Inferior parietal cortex (tissue), 1 donor: Measurements from ENCODE around the gene CFAP46.

Source experiments
- DNase-seq: peaks from one replicate; pipeline ENCODE4 v3.0.0-alpha.2; 2016; ENCODE audit errors: extremely low spot score

CFAP46 gene

DNA sequence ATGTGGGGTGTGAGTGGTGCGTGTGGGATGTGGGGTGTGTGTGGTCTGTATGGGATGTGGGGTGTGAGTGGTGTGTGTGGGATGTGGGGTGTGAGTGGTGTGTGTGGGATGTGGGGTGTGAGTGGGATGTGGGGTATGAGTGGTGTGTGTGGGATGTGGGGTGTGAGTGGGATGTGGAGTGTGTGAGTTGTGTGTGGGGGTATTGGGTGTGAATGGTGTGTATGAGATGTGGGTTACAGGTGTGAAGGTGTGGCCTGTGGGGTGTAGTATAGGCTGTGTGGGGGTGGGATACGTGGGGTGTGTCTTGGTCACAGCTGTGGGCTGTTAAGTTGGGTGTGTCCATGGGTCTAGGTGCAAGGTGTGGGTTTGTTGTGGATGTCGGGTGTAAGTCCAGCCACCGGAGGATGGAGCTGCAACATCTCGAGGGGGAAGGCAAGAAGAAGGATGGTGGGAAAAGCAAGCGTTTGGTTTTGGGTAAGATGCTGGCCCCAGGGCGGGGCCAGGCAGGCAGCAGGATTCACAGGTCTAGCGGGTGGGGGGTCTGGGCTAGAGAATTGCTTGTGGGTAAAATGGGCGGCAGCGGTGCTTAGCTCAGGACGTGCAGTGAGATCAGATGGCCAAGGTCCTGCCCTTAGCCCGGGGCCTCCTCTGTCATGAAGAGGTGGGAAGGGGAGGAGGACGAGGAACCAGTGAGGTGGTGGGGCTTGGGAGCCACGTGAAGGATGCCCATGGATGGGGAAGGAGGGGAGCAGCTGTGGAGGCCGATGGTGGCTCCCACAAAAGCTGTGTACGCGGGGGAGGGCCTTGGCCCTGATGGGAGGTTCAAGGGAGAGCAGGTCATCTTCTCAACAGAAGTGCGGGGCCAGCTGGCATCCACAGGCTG, 60.1 kb downstream of the CFAP46 start:
- DNase-seq: no peak

DNA sequence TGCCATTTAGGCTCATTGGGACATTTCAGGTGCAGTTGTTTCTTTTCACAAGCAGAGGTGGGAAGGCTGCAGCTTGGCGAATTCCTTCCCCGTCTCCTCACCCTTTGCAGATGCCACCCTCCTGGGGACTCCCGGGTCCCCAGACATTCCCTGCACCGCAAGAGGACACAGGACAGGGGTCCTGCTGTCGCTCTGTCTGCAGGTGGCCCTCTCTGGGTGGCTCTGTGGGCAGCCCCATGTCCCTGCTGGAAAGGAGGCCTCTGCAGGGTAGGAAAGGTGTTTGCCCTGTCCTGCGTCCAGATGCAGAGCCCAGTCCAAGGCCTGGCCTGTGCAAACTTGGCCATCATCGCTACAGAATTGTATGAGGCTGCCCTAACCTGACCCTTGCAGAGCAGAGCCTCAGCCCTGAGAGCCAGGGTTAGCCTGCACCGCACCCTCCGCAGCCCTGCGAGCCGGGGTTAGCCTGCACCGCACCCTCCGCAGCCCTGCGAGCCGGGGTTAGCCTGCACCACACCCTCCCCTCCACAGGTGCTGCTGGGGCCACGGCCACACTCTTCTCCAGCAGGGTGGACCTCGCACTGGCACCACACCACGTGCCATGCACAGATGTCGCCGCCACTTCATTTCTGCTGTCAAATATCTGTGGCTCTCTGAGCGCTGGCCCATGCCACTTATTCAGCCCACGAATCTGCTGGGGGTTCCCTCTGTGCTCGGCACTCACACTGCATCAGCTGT, 61.0 kb downstream of the CFAP46 start:
- DNase-seq: no peak

DNA sequence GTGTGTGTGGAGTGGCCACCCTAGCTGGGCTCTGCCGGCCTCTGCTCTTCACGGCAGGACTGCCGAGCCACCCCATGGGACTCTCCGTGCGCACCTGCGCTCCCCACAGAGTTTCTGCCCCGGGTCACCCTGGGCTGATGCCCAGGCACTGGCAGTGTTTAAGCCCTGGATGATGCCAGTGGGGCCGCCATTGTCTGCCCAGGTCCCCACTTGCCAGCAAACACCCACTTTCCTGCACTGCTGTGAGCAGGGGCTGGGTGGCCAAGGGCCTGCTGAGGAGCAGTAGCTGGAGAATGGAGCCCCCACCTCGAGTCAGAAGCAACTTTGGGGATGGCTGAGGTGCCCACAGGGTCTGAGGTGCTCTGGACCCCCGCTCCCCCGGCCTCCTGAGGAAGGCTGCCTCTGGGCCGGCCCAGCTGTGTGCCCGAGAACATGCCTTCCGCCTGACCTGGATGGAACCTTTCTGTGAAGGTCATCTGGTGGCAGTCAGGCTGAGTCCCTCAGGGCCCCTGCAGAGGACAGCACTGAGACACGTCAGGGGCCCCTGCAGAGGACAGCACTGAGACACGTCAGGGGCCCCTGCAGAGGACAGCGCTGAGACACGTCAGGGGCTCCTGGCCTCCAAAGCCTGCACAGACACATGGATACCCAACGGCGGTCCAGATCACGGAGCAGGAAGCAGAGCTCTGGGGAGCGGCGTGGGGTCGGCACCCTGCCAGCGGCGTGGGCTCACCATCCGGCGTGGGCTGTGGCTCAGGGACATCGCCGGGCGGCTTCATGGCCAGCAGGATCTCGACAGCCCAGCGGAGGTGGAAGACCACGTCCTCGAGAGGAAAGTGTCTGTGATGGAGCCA, 62.0 kb downstream of the CFAP46 start:
- no peak for DNase-seq

DNA sequence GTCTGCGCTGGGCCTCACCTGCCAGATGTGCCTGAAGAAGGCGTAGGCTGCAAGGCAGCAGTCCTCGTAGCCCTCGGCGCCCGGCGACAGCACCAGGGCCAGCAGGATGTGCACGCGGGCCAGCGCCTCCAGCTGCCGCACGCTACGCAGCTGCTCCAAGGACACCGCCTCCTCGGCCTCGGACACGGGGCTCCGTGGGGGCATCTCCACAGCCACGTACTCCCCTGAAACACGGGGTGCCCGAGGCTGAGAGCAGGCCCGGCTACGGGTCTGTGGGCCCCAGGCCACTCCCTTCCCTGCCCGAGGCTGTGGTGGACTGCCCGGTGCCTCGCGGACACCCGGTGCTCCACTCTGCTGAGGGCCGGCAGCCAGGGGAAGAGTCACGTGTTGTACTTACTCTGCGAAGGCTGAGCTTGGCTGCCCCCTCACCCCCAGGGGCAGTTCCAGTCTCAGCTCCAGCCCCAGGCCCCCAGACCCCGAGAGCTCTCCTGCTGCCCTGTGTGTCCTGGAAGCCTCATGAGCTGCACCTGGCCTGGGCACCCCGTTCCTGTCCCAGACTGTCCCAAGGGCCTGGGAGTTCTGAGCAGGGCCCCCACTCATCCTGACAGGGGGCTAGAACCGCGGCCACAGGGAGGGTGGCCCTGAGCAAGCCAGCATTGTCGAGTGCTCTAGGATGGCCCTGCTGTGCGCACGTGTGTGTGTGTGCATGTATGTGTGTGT, 62.8 kb downstream of the CFAP46 start:
- DNase-seq: no peak

DNA sequence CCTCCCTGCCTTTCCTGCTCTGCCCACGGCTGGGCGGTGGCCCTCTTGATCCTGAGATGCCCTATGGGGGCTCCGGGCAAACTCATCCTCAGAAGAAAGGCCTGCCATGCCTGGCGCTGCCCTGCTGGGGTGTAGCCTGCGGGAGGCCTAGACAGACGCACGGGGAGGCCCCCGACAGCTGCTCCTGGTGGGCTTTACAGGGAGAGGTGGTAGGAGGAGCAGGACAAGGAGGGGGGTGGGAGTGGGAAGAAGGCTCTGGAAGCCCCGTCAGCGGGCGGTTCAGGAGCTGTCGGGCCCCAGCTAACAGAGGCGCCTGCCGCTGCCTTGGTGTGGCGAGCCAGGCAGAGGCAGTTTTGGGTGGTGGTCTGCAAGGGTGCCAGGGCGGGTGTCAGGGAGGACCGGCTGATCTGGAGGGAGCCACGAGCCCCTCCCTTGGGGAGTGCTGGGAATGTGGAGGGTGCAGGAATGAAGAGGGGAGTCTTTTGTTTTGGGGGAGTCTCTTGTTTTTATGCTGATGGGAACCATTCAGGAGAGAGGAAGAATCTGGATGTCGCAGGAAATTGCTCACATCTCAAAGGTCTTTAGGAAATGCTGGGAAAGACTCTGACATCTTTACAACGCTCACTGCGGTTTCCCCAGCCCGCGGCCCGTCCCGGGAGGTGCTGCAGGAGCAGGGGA, 63.5 kb downstream of the CFAP46 start:
- no peak for DNase-seq

DNA sequence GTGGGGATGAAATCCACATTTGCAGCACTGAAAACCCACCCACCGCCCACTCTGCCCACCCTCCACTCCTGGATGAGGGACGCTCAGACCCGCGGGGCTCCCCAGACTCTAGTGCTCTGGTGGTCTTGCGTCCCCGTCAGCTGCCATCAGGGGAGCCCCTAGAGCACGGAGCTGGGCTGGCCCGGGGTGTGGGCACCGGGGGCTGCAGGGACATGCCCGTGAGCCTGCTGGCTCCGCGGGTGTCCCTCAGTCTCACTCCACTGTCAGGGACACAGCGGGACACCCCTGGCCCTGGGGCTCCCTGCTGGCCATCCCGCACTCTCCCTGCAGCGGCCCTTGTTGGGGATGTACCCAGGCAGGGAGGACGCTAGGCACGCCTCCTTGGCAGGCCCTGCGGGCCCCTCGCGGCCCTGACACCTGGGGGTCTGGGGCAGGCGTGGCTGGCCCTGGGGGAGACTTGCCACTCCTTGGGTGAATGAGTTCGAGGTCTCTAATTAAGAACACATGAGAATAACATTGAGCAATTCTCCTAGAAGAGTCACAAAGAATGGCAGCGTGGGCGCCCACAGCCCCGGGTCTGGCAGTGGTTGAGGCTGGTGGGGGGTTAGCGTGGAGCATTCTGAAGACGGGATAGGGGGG, 64.2 kb downstream of the CFAP46 start:
- DNase-seq: no peak

DNA sequence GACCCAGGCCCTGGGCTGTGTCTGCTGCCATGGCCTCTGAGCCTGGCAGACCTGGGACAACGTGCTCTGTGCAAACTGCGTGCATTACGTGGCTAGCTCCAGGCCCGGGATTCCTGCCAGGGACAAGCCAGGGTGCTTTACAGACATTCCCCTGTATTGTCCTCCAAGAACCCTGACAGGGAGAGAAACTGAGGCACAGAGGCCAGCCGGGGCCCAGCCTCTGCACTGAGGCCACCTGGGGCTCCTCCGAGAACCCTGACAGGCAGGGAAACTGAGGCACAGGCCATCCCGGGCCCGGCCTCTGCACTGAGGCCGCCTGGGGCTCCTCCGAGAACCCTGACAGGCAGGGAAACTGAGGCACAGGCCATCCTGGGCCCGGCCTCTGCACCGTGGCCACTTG, 64.9 kb downstream of the CFAP46 start:
- DNase-seq: no peak

DNA sequence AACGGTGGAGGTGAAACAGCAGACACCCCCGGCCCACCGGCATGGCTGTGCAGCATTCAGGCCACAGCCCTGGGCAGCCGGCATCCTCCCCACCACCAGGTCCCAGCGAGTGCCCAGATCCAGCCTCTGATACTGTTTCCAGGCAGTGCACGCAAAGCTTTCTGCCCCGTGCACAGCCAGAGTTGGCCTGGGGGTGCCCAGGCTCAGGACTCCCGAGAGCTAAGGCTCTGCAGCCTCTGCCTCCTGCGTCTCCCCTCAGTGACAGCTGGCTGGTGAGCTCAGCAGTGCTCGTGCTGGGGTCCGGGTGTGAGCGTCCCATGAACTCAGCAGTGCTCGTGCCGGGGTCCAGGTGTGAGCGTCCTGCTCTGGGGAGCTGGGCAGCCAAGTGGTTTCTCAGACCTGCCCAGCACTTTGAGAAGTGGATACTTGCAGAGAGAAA, 65.4 kb downstream of the CFAP46 start:
- DNase-seq: no peak

DNA sequence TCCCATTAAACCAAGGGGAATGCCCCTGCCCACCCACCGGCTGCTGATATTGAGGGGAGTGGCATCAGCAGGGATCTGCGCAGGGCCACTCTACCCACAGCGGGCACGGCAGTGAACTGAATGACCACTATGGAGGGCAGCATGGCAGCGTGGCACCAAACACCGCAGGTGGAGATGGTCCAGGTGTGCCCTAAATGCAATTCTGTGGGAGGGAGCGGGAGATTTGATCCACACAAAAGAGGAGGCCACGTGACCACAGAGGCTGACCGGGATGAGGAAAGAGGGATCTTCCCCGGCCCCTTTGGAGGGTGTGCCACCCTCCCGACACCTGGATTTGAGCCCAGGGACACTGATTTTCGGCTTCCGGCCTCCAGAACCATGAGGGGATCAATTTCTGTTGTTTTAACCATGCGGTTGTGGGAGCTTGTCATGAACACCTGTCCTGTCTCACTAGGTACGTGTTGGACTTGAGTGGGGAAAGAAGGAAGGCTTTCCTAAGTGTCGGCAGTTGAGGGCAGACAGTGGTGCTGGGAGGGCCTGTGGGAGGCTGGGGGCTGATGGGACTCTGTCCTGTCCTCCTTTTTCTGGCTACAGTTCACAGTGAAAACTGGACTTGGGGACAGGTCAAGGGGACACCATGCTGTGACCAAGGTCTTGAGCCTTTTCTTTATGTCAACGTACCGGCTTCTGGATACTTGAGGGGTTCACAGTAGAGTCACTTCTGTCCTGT, 66.1 kb downstream of the CFAP46 start:
- DNase-seq: no peak

DNA sequence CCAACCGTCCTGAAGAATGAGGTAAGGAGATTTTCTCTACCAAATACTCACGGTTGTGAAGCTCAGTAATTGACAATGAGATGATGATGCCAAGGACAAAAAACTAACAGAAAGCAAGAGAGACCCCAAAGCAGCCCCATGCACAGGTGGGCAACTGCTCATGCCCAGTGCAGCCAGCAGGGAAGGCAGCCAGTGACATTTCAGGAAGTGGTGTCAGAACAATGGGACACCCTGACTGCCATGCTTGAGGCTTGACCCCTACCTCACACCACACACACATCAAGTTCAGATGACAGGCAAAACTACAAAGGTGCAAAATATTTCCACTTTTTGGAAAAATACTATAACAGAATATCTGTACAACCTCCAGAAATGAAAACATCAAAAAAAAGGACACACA, 66.9 kb downstream of the CFAP46 start:
- DNase-seq: no peak

DNA sequence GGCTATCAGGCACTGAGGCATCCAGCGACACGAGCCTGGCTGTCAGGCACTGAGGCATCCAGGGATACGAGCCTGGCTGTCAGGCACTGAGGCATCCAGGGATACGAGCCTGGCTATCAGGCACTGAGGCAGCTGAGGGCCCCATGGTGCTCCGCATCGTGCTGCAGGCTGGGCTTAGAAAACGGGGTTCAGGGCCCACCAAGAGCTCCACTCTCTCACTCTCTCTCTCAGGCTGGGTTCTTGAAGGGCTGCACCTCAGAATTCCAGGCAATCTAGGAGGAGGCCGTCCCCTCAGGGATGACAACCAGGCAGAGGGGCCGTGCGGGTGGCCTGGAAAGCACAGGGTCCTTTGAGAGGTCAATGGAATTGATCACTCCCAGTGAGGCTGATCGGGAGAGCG, 69.0 kb downstream of the CFAP46 start:
- DNase-seq: no peak

DNA sequence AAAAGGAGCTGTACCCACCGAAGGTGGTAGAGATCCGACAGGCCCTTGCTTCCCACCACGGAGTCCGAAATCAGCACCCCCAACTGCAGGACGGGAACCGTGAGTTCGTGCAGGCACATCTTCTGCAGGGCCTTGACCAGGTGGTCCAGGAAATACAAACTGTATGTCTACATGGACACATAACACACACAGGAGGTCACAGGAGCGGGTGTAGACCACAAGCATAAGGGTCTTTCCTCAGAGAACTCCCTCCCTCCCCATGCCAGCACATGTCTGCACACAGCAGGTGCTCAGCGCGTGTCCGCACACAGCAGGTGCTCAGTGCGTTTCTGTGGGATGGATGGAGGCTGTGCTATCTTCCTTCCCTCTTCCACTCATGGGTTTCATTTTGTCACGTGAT, 69.7 kb downstream of the CFAP46 start:
- no peak for DNase-seq

DNA sequence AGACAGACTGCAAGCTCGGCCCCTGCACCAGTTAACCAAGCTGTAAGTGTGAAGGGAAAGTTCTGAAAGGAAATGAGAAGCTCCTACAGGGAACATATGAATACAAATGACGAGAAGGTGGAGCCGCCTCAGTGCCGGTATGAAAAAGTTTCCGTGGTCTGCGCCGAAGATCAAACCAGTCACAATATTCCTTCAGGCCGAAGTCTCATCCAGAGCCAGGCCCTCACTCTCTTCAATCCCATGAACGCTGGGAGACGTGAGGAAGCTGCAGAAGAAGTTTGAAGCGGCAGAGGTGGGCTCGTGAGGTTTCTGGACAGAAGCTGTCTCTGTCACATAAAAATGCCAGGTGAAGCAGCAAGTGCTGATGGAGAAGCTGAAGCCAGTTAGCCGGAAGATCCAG, 71.9 kb downstream of the CFAP46 start:
- no peak for DNase-seq

DNA sequence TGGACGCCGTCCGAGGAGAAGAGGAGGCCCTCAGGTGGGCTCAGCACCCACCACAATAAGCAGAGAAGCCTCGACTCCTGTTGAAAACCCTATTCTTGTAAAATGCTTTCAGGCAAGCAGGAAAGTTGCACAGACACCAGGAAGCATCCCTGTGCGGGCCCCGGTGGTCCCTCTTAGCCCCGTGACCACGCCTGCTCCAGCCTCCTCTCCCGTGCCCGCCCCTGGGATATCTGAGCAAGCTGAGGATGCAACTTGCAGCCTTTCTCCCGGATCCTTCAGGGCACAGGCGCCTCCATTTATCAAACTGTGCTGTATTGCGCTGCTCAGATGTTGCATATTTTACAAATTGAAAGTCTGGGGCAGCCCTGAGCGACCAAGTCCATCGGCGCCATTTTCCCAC, 72.7 kb downstream of the CFAP46 start:
- DNase-seq: no peak

DNA sequence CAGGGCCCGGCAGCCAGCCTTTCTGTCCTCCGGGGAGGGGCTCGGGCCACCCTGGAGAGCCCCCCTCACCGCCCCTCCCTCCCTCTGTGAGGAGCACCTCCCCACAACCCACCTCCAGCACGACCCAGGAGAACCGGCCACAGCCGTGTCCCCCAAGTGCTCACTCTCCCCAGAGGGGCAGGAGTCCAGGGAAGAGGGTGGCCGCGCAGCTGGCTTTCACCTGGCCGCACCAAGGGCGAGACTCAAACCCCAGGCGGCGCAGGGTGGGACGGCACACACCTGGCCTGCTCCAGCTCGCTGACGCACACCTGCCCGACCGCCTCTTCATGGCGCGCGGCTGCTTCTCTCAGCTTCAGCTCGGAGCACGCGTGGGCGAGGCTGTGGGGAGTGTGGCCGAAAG, 73.4 kb downstream of the CFAP46 start:
- DNase-seq: no peak

DNA sequence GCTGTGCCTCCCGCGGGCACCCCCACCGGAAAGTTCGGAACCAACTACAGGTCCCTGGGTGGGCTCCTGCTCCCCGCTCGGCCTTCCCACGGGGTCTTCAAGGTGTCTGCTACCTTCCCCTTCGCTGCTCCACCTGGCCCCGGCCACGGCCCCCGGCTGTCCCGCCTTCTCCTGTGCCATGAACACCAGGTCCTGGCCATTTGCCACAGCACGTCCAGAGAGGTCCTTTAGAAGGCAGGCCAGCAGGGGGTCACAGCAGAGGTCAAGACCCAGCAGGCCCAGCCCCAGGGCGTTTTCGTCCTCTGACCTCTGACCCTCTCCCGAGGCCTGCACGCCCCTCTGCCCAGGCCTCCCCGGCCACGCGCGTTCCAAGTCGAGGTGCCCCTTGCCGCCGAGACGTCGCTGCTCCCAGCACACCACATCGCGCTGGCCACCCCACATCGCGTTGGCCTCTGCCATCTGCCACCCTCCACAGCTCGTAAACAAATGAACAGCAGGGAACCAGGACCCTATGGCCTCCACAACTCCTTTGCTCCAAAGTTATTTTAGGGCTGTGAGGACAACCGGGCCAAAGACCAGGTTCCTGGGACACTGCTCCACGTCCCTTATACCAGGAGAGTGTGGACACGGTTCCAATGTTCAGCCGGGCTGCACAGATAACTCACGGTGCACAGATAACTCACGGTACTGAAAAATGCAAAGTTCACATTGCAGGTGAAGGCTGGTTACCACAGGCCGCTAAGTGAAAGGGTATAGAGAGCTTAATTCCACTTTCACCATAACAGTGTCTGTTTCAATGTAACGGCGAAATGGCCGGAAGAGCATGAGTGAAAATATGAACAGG, 74.3 kb downstream of the CFAP46 start:
- no peak for DNase-seq

DNA sequence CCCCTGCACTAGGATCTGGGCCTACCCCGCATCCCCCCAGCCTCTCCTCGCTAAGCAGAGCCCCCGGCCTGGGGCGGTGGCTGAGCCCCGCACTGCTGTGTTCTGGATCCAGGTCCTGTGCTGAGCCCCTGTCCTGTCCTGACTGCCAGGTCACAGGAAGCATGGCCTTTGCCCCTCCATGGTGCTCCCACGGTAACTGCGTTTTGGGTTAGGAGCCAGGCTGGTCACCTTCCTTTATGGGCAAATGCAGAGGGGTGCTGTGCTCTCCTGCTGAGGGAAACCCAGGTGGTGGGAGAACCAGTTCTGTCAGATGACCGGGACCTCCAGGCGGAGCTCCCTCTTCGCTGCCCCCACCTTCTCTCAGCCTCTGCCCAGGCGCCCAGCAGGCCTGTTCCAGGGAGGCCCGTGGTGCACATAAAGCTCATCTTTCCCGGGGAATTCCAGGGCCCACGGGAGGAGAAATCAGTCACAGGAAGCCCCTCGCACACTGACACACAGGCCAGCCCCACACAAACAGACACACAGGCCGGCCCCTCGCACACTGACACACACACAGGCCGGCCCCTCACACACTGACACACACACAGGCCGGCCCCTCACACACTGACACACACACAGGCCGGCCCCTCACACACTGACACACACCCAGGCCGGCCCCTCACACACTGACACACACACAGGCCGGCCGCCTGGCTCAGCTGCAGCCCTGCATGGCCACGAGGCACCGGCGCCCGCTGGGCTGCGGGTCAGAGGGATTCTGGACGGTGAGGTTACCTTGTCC, 75.6 kb downstream of the CFAP46 start:
- DNase-seq: no peak
